Stimulated activated naive CD4-positive, alpha-beta T cell (primary cell): ENCODE data around the gene NPR2.

ENCODE experiments used
- DNase-seq, 6 experiments: peaks; one replicate each; lab custom pipeline; 2025; lab: John Stamatoyannopoulos, UW

NPR2 gene

DNA sequence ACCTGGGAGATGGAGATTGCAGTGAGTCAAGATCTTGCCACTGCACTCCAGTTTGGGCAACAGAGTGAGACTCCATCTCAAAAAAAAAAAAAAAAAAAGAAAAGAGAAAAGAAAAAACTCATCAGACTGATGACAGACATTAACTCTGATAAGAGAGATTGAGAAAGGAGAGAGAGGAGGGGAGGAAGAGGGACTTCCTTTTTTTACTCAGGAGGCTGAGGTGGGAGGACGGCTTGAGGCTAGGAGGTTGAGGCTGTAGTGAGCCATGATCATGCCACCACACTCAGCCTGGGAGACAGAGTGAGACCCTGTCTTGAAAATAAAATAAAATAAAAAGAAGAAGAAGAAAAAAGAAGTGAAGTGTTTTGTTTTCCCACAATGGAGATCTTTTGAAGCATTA, 27.6 kb upstream of the NPR2 start:
- DNase-seq: no peak

- no peak for DNase-seq
These were observed 24.4 kb upstream of the NPR2 start for GRCh38 chr9:35766997-35767396.

DNA sequence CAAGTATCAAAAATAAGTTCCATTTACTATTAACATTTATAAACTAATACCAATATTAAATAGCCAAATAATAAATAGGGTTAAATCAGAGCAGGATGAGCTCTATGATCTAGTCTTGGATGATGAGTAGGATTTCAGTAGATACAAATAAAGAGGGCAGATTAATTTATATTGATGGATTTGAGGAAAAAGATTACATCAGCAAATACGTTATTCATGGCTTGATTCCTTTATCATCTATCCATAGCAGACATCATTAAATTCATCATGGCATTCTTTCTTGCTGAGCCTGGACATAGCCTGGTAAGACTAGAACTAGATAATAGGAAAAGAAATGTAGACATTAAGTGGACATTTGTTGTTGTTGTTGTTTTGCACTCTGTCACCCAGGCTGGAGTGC, 23.9 kb upstream of the NPR2 start:
- DNase-seq: no peak

DNA sequence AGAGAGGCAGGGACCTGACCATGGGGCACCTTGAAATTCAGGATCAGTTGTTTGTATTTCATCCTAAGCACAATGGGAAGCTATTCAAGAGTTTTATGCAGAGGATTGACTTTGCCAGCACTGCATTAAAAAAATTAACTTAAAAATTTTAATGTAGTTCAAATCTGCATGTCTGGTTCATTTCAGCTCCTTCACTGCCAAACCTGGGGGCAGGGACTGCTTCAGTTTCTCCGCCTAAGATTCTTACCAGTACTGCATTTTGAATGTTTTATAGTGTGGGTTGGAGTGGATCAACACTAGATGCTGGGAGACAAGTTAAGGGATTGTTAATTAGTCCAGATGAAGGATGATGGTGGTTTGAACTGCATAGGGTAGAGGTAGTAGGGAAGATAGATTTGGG, 21.6 kb upstream of the NPR2 start:
- DNase-seq: no peak

DNA sequence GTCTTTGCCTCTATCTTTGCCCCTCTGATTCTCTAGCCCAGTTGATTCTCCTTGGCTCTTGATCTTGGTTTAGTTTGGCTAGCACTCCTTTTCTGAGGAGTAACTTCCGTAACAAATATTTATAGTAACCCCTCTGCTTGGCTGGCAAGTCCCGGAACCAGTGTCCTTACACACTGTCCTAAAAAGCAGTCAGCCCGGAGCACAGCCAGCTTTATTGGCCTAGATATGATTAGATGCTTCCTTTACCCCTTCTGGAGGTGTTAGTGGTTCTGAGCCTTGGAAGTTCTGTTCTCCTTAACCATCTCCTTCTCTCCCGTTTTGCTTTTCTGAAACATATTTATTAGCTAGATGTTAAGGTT, 20.3 kb upstream of the NPR2 start:
- no peak for DNase-seq

GRCh38 chr9:35771534-35771933, 19.9 kb upstream of the NPR2 start:
- DNase-seq: no peak

- no peak for DNase-seq
These were observed 19.4 kb upstream of the NPR2 start for GRCh38 chr9:35771943-35772342.

DNA sequence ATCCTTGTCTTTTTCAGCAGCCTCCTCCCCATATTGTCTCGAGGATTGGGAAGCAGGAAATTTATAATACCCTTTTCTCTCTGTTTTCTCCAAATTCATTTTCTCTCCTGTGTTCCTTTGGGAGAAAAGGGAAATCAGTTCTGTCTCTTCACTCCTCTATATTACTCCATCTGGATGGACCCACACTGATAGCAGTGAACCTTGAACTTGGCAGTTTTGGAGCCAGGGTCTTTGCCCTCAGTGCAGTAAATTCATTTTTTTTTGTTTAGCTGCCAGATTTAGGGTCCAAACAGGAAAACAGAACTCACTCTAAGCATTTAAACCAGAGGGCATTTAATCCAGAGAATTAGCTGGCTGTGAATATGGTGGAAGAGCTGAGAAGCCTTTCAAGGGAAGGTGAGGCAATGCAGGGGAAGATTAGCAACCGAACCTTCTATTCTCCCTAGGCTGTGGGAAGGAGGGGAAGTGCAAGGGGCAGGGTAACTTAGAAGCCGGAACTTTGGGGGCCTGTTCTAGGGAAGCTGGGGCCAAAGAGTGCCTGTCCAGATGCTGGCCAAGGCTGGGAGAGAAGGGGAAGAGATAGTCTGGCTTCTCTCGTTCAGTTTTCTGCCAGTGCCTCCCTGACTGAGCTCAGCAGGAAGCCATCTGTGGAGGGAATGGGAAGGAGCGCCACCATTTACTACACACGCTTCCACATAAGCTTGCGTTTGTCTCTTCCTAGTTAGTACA, 16.3 kb upstream of the NPR2 start:
- DNase-seq: no peak

GRCh38 chr9:35776018-35776417, 15.4 kb upstream of the NPR2 start:
- no peak for DNase-seq

DNA sequence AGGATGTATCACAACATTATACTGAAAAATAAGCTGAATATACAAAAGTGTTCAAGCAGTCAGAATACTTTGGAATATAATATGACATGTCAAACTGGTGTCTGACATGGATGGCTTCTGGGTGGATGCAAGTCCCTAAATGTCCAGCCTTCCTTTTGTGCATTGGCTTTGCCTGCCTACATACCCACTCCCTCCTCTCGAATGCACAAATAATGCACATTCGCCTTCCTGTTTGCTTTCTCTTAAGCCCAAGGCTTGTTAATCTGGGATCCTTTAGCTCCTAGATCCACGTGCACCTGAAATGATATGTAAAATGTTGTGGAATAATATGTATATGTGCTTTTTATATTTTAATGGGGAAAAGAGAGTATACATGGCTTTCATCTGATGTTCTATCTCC, 12.9 kb upstream of the NPR2 start:
- DNase-seq: no peak

- no peak for DNase-seq
These were observed 10.3 kb upstream of the NPR2 start for GRCh38 chr9:35781066-35781465.

GRCh38 chr9:35783418-35783817, 8.0 kb upstream of the NPR2 start:
- DNase-seq: no peak

DNA sequence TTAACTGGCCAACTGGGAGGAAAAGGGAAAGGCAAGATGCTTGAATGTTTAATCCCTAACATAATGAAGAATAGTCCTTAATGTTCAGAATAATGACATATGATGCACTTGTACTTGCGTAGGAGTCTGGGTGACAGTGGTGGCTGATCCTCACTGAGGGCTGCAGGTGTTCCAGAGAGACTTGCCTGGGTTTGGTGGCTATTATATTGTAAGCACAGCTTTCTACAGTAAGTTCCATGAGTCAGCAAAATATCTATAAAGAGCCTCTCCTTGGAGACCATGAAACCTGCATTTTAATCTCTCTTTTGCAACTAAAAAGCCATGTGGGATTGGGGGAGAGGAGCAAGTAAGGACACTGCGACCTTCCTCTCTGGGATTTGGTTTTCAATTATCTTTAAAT, 1.9 kb upstream of the NPR2 start:
- DNase-seq: no peak

DNA sequence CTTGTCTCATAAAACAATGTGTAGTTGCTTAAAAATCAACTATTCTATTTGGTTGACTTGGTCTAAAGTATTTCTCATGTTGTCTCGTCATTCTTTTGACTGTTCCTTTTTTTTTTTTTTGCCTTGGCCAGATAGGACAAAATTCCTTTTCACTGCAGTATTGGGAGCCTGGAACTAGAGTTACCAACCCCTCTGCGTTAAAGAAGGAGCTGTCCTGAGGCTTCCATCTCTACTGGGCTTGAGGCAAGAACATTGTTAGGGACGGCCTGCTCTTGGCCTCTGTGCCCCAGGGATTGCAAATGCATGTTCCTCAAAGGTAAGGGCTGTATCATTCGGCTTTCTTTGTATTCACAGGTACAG, 1.4 kb upstream of the NPR2 start:
- no peak for DNase-seq

GRCh38 chr9:35790385-35791296, 750 bp upstream of the NPR2 start:
- peak; percentile 31 to 70 (median 42) for DNase-seq

DNA sequence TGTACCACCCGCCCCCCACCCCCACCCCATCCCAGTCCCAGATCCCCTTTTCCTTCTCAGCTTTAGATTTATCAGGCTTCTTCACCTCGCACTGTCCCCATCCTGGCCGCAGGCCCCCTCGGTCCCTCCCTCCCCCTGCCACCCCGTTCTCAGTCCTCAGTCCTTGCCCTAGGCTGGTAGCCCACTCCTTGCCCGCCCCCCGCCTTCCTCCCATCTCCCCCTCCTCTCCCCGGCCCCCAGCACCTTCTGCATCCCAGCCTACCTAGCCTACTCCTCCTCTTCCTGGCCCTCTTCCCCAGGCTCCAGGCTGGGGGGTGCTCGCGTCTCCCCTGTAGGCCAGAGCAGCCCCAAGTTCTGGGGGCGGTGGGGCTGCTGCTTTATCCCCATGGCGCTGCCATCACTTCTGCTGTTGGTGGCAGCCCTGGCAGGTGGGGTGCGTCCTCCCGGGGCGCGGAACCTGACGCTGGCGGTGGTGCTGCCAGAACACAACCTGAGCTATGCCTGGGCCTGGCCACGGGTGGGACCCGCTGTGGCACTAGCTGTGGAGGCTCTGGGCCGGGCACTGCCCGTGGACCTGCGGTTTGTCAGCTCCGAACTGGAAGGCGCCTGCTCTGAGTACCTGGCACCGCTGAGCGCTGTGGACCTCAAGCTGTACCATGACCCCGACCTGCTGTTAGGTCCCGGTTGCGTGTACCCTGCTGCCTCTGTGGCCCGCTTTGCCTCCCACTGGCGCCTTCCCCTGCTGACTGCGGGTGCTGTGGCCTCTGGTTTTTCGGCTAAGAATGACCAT, 828 bp downstream of the NPR2 start:
- DNase-seq: no peak

GRCh38 chr9:35792826-35793225, 1.4 kb downstream of the NPR2 start:
- no peak for DNase-seq

- no peak for DNase-seq
These were observed 2.1 kb downstream of the NPR2 start for GRCh38 chr9:35793461-35793860.

DNA sequence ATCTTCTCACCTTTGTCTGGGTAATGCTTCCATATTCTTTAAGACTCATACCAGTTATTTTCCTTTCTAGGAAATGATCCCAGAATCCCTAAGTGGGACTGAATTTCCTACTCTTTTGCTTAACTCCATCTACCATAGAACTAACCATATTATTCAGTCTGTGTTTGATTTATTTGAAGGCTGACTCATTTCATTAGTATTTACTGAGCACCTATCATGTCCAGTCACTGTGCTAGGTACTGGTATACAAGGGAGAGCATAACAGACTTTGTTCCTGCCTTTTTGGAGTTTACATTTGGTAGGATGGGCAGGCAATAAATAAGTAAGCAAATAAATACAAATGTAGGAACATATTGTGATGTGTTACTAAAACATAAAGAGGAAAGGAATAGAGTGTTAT, 4.3 kb downstream of the NPR2 start:
- no peak for DNase-seq

DNA sequence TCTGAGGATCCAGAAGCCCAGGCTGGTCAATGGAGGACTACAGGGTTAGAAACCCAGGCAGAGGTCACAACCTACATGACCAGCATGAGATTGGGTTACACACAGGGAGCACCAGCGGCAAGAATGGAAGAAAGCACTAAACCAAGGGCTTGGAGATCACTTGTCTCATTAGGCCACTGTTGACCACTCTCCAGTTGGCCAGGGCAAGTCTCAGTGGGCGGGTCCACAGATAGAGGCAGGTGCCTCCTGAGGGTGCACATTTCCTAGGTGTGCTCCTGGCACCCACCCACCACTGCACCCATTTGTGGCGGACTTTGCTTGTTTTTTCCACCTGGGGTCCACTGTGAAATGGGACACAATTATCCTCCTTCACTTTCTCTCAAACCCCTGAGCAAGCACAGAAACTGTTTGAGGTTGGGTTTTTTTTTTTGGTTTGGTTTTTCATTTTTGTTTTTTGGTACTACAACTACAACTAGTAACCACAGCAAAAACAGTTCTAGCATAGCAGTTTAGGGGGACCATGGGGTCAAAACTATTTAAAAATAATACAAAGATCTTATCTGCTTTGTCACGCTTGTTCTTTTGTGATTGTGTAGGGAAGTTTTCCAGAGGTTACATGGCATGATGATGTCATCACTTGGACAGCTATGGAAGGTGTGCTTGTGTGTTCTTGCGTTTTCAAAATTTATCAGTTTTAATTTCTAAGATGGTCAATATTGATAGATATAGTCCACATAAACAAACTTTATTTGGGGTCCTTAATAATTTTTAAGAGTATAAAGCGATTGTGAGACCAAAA, 6.1 kb downstream of the NPR2 start:
- no peak for DNase-seq

DNA sequence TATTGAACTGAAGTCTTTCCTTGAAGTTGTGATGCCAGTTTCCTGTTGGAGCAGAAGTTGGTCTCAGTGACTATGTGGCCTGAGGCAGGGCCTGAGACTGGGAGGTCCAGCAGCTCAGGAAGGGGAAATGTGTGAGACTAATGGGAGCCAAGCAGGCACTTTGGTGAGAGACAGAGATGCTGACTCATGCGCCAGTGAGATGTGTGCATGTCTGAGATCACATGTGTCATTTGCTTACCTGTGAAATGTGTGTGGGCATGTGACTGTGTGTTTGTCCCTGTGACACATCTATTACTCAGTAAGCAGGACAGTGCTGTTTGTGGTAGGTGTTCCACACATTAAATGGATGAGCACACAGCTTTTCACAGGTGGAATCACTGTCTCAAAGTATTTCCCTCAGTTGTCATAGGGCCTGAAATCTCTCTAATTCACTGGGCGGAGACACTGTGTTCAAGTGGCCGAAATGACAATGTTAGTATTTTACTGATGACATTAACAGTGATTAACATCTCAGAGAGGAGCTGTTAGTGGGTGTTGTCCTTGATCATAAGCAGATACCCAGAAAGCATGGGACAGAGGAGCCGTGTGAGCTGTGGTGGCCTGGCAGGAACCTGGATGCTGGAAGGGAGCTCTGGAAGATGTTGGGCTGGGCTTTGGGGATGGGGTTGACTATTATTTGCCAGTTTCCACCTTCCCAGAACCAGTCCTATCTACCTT, 7.4 kb downstream of the NPR2 start:
- no peak for DNase-seq
